ENCODE results near the gene NFATC2.

NFATC2 gene

DNA sequence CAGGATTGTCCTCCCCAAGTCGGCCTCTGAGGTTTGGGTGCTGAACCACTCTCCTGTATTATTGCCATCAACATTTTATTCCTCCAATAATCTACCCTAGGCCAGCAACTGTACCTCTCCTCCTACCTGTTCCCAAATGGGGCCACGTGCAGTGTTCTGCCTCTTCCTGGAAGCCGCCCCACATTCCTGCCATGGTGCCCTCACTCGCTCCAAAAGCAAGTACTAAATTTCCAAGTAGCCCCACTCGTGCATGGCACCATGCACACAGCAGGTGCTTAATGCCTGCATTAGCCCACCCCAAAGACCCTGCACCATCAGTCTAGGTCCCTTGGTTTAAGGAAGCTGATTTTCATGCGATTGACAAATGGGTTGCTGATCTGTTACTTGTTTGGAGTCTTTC, 147.8 kb downstream of the NFATC2 start:
- H3K27ac ChIP-seq (ENCODE audit: low read depth, low read length), result no peak overlapping the region

GRCh38 chr20:51393571-51393970, 148.9 kb downstream of the NFATC2 start:
- no peaks in the 10 kb centered on the region for H3K9me2 ChIP-seq (replicated peaks; ENCODE audit: control insufficient read depth, low read length)
- no peak overlapping the region for H3K4me2 ChIP-seq (ENCODE audit: low read length)
- H3F3A ChIP-seq (ENCODE audit: control insufficient read depth, insufficient read depth), result no peaks in the 10 kb centered on the region; the same call in 1 of the 2 replicates
- peaks cover 32% of the 10 kb centered on the region for H3K36me3 ChIP-seq (ENCODE audit: control insufficient read depth, low read length)
- no peaks in the 10 kb centered on the region for H3K27me3 ChIP-seq (ENCODE audit: control insufficient read depth, low read length)
- H3K9me3 ChIP-seq (ENCODE audit: control insufficient read depth, insufficient read depth, low read length), result peaks cover 5% of the 10 kb centered on the region; the same call in 1 of the 2 replicates
- H3K27ac ChIP-seq (ENCODE audit: low read depth, low read length), result no peak overlapping the region
- peaks cover 26% of the 10 kb centered on the region for H3K4me1 ChIP-seq (ENCODE audit: control insufficient read depth, low read length)
- no peak for TF ChIP-seq EZH2phosphoT487 (IDR thresholded peaks at IDR 0.05; ENCODE audit: borderline replicate concordance, low read length)
- TF ChIP-seq, protein P1, sequence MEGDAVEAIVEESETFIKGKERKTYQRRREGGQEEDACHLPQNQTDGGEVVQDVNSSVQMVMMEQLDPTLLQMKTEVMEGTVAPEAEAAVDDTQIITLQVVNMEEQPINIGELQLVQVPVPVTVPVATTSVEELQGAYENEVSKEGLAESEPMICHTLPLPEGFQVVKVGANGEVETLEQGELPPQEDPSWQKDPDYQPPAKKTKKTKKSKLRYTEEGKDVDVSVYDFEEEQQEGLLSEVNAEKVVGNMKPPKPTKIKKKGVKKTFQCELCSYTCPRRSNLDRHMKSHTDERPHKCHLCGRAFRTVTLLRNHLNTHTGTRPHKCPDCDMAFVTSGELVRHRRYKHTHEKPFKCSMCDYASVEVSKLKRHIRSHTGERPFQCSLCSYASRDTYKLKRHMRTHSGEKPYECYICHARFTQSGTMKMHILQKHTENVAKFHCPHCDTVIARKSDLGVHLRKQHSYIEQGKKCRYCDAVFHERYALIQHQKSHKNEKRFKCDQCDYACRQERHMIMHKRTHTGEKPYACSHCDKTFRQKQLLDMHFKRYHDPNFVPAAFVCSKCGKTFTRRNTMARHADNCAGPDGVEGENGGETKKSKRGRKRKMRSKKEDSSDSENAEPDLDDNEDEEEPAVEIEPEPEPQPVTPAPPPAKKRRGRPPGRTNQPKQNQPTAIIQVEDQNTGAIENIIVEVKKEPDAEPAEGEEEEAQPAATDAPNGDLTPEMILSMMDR (IDR thresholded peaks at IDR 0.05; ENCODE audit: low read depth, low read length, poor library complexity, severe bottlenecking), result no peak
- no peak overlapping the region for H3K4me3 ChIP-seq (ENCODE audit: low read length)
- H3K79me2 ChIP-seq (ENCODE audit: control insufficient read depth, low read length), result no peaks in the 10 kb centered on the region
- H4K20me1 ChIP-seq (ENCODE audit: control insufficient read depth, insufficient read depth, low read depth, low read length), result no peaks in the 10 kb centered on the region

More for the DNA sequence above, 147.8 kb downstream of the NFATC2 start:
- no peaks in the 10 kb centered on the region for H3K9me2 ChIP-seq (replicated peaks; ENCODE audit: control insufficient read depth, low read length)
- H3F3A ChIP-seq (ENCODE audit: control insufficient read depth, insufficient read depth), result no peaks in the 10 kb centered on the region; the same call in 1 of the 2 replicates
- no peak overlapping the region for H3K4me3 ChIP-seq (ENCODE audit: low read length)
- H4K20me1 ChIP-seq (ENCODE audit: control insufficient read depth, insufficient read depth, low read depth, low read length), result no peaks in the 10 kb centered on the region
- H3K27me3 ChIP-seq (ENCODE audit: control insufficient read depth, low read length), result no peaks in the 10 kb centered on the region
- H3K36me3 ChIP-seq (ENCODE audit: control insufficient read depth, low read length), result peaks cover 26% of the 10 kb centered on the region
- TF ChIP-seq, protein P1 (IDR thresholded peaks at IDR 0.05; ENCODE audit: low read depth, low read length, poor library complexity, severe bottlenecking), result no peak
- TF ChIP-seq EZH2phosphoT487 (IDR thresholded peaks at IDR 0.05; ENCODE audit: borderline replicate concordance, low read length), result no peak
- no peak overlapping the region for H3K4me2 ChIP-seq (ENCODE audit: low read length)
- peaks cover 25% of the 10 kb centered on the region for H3K4me1 ChIP-seq (ENCODE audit: control insufficient read depth, low read length)
- no peaks in the 10 kb centered on the region for H3K9me3 ChIP-seq (ENCODE audit: control insufficient read depth, insufficient read depth, low read length)
- peaks cover under 1% of the 10 kb centered on the region; the same call in 1 of the 2 replicates for H3K79me2 ChIP-seq (ENCODE audit: control insufficient read depth, low read length)

DNA sequence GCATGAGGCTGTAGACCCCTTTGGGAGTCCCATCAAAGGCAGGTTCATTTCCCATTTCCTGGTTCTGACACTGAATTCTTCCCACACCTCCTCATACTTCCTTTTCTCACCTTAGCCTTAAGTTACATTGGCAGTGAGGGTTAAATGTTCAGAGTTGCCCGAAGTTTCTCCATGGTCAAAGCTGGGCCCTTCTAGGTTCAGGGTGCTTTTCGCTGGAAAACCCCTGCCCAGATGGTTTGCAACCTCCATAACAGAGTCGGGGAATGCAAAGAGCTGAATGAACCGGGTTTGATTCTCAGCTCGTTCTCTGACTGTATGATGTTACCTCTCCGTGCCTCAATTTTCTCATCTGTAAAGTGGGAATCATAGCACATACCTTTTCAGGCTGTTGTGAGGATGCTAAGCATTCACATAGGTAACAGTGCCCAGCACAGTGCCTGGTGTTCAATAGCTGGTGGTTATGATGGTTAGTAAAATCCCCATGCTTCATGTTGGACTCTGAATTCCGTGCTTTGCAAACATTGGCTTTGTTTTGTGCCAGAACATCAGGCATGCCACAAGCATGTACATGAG, 149.8 kb downstream of the NFATC2 start:
- Histone ChIP-seq H3K36me3 (ENCODE audit: control insufficient read depth, low read length) (peaks cover 38% of the 10 kb centered on the region), H3K4me1 (ENCODE audit: control insufficient read depth, low read length) (peaks cover 34% of the 10 kb centered on the region), H3F3A (ENCODE audit: control insufficient read depth, insufficient read depth) (peaks cover 6% of the 10 kb centered on the region), H3K79me2 (ENCODE audit: control insufficient read depth, low read length) (no peaks in the 10 kb centered on the region), H3K27ac (ENCODE audit: low read depth, low read length) (no peak overlapping the region), H3K4me2 (ENCODE audit: low read length) (no peak overlapping the region), H3K9me3 (ENCODE audit: control insufficient read depth, insufficient read depth, low read length) (peaks cover 5% of the 10 kb centered on the region; the same call in 1 of the 2 replicates), H3K9me2 (replicated peaks; ENCODE audit: control insufficient read depth, low read length) (no peaks in the 10 kb centered on the region), H3K4me3 (ENCODE audit: low read length) (no peak overlapping the region), H4K20me1 (ENCODE audit: control insufficient read depth, insufficient read depth, low read depth, low read length) (no peaks in the 10 kb centered on the region), H3K27me3 (ENCODE audit: control insufficient read depth, low read length) (no peaks in the 10 kb centered on the region)
- TF ChIP-seq, protein P1 (IDR thresholded peaks at IDR 0.05; ENCODE audit: low read depth, low read length, poor library complexity, severe bottlenecking), result no peak
- TF ChIP-seq EZH2phosphoT487 (IDR thresholded peaks at IDR 0.05; ENCODE audit: borderline replicate concordance, low read length), result no peak

Measured in DOHH2 (cell line).